HT1080 (cell line): ENCODE results near the gene DNM3. TPM values are rescaled to one million over a fixed set of nuclear protein-coding genes. Genes with fewer than 3 reads are reported as not detected.

Experiments used
- DNase-seq: peaks from one replicate; pipeline ENCODE4 v3.0.0-alpha.2; 2015; ENCODE audit warnings: low read depth
- total RNA-seq: library from RNA; depleted of rRNA; stranded (reverse); fragments of >200 nt; shearing (Covaris generic); gene quantifications from 2 replicates; pipeline ENCODE4 v1.2.3, GENCODE V29; 2014

Gene DNM3
- total RNA-seq, 1 experiment from 2014 or later, result 1.8 TPM

DNA sequence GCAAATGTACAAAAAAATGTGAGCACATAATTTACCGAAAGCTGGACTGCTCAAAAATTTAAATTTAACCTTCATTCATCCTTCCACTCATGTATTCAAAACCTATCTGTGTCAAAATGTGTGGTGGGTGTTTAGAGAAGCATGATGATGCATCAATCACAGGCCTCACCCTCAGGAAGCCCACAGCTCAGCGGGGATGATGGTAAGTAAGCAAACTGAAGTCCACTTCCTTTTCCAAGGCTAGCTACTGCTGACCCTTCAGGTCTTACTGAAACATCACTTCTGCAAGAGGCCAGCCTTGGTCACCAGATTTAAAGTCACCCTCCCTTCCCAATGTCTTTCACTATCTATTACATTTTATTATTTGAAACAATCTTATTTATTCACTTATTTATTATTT lies 254.5 kb downstream of the DNM3 start:
- DNase-seq, result peak; percentile 50

DNA sequence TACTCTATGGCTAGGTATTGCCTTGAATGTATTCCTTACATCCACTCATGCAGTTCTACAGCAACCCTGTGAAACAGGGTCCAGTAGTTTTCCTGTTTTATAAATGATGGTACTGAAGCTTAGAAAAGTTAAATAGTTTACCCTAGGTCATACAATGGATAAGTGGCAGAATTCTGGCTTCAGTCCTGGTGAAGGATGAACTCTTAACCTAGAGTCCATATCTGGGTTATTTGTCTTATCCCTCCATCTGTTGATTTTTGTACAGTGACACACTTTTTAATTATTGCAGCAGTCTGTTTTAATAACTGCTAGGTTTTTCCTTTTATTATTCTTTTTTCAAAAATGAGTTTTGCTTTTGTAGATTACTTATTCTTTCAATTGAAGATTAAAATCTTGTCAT lies 263.9 kb downstream of the DNM3 start:
- DNase-seq, result no peak

DNA sequence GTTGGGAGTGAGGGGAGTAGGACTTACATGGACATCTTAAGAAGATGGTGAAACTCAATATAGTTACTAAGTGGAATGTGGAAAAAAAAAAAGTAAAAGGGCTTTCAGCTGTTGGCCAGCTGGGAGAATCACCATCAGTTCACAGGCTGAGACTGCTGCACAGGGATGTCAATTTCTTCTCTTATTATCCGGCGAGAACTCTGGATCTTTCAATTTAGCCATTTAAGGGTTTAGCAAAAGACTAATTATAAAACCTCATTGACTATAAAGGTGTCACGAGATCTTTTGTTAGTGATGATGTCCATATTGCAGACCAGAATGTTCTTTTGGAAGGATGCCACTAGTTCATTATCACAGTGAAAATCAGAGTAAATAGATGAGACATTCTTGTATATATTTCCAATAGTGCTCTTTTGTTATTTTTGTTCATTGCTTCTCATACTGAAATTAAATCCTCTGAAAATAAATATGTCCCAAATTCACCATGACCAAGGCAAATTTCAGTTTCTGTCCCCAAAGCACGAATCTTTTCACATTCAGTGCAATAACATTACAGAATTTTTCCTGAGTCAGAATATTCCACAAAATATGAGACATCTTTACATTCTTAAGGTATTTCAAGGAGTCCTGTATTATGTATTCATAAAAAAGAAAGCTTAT lies 266.1 kb downstream of the DNM3 start:
- no peak for DNase-seq

DNA sequence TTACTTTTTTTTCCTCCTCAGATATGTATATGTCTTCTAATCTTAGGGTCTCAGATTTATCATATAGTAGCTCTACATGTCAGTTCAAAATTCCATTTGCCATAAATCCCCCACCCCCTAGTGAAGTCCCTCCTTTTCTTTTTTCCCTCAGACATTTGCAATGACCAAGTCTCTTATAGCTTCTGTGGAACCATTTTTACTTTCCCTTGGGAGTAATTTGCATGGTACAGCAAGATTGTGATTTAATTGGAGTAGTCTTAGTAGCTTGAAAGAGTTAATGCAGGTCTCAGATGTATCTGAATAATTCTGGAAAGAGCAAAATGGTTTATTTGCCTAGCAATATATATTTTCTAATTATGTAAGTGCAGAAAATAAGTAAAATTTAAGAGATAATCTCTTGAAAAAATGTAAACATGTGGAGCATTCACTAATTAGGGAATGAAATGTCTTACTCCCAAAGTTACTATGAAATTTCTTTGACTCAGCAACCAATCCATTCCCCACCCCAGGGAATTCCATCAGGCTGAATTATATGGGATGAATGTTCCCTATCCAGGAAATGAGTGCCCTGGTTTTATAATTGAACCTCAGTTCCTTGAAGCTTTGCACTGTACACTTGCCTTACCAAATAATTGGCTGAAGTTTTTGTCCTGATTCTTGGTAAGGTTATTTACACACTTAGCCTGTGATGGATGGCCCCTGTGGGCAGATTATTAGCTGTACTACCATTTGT lies 267.0 kb downstream of the DNM3 start:
- peak; percentile 23 for DNase-seq

DNA sequence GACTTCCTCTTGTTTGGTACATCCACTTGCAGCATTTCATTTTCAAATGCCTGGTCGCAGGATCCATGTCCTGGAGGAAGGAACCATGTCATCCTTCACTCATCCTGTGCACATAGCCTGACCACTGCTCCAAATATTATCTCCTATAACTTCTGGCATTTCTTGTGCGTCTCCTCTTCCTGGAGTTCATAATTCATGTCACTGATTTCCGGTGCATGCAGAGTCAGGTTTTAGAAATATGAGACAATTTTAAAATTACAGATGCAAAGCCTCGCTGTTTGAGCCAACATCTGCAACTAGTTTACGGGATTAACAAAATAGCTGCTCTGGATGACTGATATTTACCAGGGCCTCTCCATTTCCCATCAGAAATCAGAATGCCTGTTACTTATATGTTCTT lies 268.1 kb downstream of the DNM3 start:
- DNase-seq, result no peak

DNA sequence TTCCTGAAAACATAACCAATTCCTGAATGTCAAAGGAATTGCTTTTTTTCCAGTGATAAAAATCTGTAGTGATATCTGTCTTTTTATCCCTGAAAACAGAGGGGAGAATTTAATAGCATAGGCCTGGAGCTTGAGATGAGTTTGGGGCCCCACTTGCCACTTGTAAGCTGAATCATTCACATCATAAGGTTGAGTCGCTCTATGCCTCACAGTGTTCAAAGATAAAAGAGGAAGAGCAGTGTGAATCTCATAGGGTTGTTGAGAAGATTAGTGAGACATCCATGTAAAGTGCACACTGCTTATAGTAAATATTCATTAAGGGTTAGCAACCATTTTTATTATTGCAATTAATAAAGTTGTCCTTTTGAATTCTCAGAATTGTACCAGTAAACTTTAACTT lies 271.3 kb downstream of the DNM3 start:
- peak; percentile 40 for DNase-seq

DNA sequence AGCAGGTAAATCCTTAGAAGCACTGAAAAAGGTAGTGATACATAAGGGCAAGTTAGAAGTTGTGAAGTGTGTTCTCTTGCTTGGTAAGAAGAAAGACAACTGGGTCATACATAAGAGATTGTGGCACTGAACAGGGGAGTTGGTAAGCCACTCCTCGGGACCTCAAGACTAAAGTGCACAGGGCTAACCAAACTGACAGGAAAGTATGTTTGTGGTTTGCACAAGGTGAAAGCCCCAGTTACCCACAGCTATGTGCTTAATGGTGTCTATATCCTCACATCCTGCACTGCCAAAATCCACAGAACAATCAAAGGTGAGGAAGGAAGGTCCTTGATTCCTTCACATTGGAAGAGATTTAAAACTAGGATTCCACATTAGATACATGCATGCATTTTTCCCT lies 276.5 kb downstream of the DNM3 start:
- DNase-seq, result peak; percentile 7

DNA sequence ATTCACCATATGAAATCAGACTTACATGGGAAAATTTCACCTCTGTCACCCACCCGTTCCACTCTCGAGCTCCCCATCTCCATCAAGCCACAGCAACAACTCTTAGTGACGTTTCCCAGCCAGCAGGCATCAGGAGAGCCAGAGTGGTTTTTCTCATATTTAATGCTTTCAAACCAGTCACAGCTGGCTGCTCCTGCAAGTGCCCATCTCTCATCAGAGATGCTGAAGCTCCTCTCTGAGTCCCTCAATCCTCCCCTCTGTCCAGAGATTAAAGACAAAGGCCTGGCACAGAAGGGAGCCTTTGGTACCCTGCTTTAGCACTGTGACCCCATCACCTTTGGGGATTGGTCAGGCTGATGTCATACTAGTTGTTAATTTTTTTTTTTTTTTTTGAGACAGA lies 277.3 kb downstream of the DNM3 start:
- DNase-seq, result no peak

DNA sequence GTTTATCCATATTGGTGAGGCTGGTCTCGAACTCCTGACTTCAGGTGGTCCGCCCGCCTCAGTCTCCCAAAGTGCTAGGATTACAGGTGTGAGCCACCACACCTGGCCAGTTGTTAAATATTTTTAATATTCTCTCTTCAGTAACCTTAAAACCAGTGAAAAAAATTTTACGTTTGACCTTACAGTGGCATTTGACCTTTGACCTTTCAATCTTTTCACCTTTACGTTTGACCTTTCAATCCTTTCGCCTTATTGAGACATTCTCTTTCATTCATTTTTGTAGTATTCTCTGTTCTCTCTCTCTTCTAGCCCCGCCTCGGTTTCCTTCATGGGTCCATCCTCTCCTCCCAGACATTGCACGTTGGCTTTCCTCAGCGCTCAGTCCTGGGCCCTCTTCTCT lies 277.9 kb downstream of the DNM3 start:
- no peak for DNase-seq

DNA sequence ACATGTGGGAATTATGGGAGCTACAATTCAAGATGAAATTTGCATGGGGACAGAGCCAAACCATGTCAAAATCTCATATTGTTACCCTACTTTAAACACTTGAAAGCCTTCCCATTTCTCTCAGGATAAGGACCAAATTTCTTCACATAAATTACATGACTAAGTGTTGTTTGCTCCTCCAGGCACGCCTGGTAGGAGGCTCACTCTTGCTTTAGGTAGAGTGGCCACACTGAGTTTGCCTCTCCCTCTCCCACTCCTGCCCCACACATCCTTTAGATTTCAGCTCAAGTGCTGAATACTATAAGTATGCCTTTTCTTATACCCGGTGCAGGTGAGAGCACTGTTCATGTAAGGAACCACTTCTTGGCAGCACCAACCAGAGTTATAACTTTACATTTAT lies 279.1 kb downstream of the DNM3 start:
- no peak for DNase-seq

DNA sequence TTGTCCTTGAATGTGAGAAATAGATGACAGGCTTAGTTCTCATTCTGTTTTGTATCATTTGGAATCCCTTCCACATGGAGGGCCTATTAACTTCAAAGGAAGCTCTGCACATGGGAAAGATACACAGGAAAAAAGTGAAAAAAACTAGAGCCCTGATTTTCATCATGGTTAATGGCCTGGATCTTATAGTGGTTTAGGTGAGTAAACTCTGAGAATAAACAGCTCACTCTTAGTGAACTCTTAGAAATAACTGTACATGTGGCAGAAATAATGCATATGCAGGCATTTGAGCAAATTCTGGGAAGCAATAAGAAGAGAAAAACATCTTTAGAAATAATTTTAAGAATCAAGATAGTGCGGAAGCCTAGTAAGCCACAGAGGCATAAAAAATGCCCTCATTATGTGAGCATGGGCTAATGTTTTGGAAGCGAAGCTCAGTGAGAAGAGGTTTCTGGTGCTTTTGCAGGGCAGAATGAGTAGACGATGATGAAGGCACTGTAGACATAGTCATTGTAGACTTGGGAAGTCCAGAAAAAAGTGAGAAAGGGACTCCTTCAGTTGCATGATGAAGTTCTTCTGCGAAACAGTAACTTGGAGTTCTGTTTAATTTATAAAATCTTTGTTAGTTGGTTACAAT lies 279.9 kb downstream of the DNM3 start:
- DNase-seq, result no peak

DNA sequence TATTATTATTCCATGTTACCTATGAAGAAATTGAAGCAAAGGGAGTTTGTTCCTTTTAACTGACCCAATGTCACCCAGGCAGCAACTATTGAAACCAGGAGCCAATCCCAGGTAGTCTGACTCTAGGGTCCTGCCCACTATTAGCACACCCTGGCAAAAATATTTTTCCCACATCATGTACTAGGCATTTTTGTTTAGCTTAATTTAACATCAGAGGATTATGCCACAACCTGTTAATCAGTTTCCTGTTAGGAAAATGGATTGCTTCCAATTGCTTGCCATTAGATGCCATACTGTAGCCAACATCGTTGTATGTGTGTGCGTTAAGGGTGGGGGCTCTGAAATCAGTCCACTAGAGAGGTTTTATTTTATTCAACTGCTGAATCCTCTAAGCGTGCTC lies 281.1 kb downstream of the DNM3 start:
- DNase-seq, result no peak

DNA sequence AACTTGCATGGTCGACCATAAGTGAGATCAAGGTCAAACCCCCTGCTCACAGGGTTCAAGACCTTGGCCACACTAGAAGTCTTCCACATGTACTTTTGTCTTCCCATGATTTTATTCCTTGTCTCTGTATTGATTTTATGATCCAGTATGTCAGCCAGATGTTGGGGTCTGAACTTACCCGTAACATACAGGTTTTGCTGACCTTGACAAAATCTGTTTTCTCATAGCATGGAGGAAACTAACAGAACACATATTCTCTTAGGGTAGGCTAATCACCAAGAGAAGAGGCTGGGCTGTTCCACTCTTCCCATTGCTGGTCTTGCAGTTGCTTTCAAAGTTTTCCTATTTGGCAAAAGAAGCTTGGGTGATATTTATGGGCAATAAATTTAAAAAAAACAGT lies 284.0 kb downstream of the DNM3 start:
- no peak for DNase-seq

DNA sequence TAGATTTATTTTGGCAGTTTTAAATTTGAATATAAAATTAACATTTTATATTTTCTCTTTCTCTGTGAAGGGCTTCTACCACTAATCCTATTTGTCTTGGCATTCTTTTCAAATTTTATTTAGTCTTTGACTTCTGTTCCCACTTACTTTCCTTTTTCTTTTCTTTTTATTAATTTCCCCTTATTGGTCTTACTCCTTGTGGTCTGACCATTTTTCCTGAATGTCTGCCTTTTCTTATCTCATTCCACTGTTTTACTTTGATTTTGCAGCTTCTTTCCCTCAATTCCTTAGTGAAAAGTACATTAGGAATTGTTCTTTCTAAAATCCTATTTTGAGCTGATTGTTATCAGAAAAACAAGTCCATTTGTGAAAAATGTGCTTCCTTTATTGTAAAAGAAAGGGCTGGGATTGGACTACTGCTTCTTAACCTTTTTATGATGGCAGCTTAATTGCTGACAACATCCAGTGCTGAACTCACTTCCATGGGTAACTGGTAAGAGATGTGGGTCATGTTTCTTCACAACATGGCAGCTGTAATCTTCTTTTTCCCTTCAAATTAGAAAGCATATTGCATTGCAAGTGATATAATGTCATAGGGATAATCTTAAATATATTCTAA lies 284.6 kb downstream of the DNM3 start:
- DNase-seq, result no peak

DNA sequence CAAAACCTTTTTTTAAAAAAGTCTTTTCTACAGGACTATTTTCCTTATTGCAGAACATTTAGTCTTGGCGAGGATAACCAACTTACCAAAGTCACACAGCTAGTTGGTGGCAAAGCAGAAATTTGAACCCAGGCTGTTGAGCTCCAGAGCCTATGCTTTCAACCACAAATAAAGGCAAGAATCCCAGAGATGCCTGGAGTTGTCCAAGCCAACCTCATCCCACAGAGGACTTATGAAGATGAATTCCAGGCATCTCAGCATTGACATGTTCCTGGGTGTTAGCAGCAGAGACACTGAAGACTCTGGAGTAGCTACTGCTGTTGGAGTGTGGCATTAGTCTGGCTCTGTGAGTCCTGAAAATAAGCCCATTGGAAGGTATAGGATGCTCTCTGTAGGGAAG lies 291.5 kb downstream of the DNM3 start:
- no peak for DNase-seq

DNA sequence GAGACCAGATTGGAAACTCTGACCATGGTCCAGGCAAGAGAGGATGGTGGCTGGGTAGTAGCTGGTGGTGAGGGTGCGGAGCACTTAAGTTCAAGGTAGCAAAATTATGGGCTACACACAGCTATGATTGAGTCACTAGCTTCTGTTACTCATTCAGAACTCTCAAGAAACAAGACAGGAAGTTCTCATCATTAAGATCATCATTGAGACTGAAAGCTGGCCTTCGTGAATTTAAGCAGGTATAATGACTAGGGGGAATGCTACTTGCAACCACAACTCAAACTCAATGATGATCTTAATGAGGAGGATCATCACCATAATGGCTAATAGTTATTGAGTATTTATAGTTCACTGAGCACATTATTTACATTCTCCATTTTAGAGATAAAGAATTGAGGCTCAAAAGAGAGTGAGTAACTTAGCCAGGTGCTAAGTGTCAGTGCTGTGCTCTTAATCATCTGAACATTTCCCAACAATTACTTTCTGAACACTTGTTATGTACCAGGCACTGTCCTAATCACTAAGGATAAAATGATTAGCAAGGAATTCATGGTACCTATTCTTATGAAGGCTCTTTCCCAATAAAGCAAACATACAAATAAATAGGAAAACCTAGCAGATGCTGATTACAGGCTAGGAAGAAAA lies 292.9 kb downstream of the DNM3 start:
- DNase-seq, result peak; percentile 41

DNA sequence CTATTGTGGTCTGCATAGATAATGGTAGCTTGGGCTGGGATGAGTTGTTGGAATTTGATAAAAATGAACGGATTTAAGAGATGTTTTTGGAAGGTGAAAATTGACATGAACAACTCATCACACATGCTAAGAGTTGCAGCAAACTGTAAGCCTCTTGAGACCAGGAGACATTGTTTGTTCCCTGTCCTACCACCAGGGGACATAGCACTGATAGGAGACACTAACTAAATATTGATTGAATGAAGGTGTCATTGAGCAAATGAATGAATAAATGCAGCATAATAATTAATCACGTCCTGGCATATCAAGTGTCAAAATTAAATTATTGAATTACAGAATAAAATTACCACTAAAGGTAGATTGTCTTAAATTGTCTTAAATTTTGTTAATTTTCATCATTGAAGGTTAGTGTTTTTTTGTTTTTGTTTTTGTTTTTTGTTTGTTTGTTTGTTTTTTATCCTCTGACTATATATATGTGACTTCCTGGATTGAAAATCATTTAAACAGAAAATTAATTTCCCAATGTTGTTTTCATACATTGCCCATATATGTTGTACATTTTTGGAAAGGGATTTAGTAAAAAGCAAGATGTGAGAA lies 293.9 kb downstream of the DNM3 start:
- no peak for DNase-seq

DNA sequence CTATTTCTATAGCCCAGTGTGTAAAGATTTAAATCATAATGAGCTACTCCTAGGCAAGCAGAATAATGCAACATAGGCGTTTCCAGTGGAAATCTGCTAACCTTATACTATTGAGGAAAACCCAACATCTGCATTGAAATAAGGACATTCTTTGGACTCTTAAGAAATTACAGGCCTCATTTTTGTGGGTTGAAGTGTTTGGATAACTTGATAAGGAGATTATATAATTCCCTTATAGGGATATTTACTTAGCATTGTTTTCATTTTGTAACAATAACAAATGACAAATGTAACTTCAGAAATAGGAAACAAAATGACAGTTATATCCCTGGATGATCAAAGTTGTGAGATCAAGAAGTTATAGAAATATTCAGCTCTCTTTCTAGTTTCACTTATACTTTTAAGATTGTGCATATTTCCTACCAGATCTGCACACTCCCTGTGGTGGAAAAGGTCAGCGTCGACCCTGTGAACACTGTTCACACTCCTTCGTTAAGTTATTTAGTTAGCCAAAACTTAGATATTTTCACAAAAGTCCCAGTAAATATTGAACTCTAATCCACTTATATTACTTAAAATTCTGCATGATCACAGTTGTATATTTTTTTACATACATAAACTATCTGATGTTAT lies 294.8 kb downstream of the DNM3 start:
- DNase-seq, result no peak

DNA sequence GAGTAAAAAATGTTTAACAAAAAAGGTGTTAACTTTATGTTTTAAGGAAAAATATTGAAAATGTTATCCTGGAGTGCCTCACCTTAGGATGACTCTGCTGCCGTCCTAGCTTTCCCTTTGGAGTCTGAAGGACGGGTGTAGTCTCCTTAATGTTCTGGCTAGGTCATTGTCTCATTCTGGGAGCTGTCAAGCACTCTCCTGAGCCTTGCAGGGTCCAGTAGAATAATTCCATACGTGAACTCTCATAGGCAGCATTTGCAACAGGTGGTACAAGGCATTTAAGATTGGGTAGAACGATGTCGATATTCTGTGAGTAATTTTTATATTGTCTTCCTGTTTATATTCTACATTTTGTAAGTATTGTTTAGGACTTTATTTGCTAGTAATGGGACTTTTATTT lies 295.6 kb downstream of the DNM3 start:
- DNase-seq, result no peak

DNA sequence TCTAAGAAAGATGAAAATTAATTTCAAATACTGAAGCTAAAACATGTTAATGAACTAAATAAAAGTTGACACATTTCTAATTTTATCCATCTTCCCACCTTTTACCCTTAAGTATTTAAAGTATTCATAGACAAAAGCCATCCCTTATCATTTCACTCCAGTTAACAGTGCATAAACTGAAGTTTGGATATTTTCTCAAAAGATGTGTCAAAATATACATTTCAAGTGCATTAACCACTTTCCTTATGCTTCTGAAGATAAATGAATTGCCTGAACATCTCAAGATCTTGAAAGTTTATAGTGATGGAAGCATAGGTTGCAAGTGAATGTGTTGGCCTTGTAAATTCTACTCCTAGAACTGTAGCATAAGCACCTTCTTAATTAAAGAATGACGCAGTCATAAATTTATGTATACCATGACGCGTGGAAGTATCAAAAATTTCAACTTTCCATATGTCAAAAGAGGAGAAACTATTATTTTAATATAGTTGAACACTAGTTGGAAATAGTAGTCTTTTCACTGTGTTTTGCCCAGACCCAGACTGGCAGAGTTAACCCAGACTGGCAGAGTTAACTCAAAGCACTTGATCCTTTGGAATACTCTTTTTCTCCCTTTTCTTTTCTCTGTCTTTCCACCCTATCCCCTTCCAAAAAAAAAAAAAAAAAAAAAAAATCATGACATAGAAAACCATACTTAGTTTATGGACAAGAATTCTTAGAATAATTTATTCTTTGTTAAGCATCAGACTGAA lies 296.6 kb downstream of the DNM3 start:
- no peak for DNase-seq
